HUES64 (cell line): Measurements from ENCODE around the gene MAN2C1.

ENCODE experiments used
- H3K27ac ChIP-seq: 2 replicates; pipeline ENCODE4 v1.7.0; 2013; ENCODE audit warnings: low read depth, low read length, inconsistent platforms
- H3K27me3 ChIP-seq: 2 replicates; pipeline ENCODE4 v1.6.1; 2013; ENCODE audit warnings: mild to moderate bottlenecking, low read length; ENCODE audit not compliant: insufficient read depth
- H3K36me3 ChIP-seq: 2 replicates; pipeline ENCODE4 v1.6.1; 2013; ENCODE audit warnings: mild to moderate bottlenecking, low read length; ENCODE audit not compliant: insufficient read depth
- H3K4me1 ChIP-seq: 2 replicates; pipeline ENCODE4 v1.6.1; 2013; ENCODE audit warnings: mild to moderate bottlenecking, low read length, moderate library complexity; ENCODE audit not compliant: insufficient read depth
- H3K4me3 ChIP-seq: 2 replicates; pipeline ENCODE4 v1.5.1; 2013; ENCODE audit warnings: mild to moderate bottlenecking, low read length, moderate library complexity
- H3K9ac ChIP-seq: 2 replicates; pipeline ENCODE4 v1.6.1; 2013; ENCODE audit warnings: mild to moderate bottlenecking, low read depth, low read length
- H3K9me3 ChIP-seq: 2 replicates; pipeline ENCODE4 v1.6.1; 2013; ENCODE audit warnings: low read depth, low read length; ENCODE audit not compliant: insufficient read depth
- WGBS: fragments of 150-250, 120-280 bp; methylation state at CpG from one replicate; pipeline ENCODE4 v1.1.7; 2013; ENCODE audit warnings: missing lambda C conversion rate; 5-methylcytosine and 5-hydroxymethylcytosine counted together

MAN2C1 gene

DNA sequence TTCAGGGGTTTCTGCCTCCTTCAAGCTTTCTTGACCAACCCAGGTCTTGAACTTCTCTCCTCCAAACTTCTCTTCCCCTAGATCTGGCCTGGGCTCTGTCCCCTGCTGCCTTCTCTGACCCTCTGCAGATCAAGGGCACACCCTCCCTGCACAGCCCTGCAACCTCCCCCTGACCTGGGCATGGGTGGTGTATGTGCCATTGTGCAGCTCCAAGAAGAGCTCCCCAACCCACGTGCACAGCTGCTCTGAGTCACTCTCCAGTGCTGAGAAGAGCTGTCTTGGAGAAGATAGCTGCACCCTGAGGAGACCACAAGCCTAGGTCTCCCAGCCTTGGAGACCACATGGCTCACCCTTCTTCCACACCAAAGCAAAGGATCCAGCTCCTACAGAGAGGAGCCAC is 8.0 kb downstream of the MAN2C1 start:
- Histone ChIP-seq H3K27me3 (no peaks in the 10 kb centered on the region), H3K27ac (no peak overlapping the region), H3K4me1 (no peaks in the 10 kb centered on the region), H3K4me3 (no peak overlapping the region), H3K9me3 (no peaks in the 10 kb centered on the region), H3K9ac (no peak overlapping the region), H3K36me3 (peaks cover 59% of the 10 kb centered on the region)
- WGBS, result 92% methylated on average over 1 of the region's 1 CpG

DNA sequence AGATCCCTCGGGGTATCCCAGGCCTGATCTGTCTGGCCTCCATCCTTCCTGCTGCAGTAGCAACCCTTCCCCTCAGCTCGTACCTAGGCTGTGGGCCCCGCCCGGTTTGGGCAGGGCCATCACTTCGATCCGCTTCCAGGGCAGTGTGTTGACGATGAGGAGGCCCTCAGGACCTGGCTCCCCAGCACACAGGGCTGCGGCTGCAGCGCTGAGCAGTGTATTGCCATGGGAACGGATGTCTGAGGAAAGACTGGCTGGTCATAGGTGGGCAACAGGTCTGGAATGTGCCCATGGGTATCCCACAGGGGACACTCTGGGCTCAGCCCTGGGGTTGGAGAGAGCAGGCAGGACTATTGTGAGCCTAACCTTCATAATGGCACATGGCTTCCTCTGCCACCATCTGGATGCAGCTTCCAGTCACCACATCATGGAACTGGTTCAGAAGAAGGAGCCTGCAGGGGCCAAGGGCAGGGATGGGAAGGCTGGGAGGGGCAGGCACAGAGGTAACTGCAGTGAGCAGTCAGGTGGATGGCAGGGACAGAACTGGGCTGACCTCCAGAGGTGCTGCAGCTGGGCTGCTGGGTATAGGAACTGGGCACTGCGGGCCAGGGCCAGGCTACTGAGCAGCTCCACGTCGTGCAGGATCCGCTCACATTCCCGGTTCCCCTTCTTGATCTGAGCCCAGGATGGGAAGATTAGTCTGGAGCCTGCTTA is 8.7 kb downstream of the MAN2C1 start:
- 93% methylated on average over 15 of the region's 15 CpGs for WGBS
- H3K9ac ChIP-seq, result no peak overlapping the region
- no peaks in the 10 kb centered on the region for H3K4me1 ChIP-seq
- H3K4me3 ChIP-seq, result no peak overlapping the region
- no peak overlapping the region for H3K27ac ChIP-seq
- H3K27me3 ChIP-seq, result no peaks in the 10 kb centered on the region
- H3K36me3 ChIP-seq, result peaks cover 54% of the 10 kb centered on the region
- H3K9me3 ChIP-seq, result no peaks in the 10 kb centered on the region

DNA sequence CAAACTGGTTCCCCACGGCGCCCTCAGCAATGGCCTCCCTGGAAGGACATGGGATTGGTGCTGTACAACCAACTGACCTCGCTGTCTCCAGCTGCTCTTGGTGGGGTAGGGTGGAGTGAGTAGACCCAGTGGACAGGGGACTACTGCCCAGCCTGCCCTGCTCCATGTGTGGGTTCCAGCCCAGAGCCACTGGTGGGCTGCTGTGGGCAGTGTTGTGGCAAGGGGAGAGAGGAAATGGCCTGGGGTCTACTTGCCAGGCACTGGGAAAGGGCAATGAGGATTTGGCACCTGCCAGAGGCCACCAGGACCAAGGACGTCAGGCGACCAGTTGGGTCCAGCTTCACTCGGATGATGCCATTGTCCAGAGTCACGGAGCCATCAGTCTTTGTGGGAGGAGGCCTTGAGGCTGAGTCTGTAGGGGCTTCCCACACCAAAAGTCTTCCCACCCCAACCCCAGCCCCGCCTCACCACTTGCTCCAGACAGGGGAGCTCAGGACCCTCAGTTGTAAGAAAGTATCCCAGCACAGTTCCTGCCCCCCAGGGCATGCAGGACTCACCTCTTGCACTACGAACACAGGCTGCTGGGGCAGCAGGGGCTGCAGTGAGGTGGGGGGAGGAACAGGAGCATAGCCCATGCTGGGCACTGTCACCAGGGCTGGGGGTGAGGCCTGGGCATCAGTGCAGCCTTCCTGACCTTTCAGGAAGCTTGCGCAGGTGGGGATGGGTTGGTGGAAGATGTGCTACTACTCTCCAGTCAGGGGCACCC is 9.5 kb downstream of the MAN2C1 start:
- Histone ChIP-seq H3K4me3 (no peak overlapping the region), H3K36me3 (peaks cover 48% of the 10 kb centered on the region), H3K9me3 (no peaks in the 10 kb centered on the region), H3K27me3 (no peaks in the 10 kb centered on the region), H3K27ac (no peak overlapping the region), H3K4me1 (no peaks in the 10 kb centered on the region), H3K9ac (no peak overlapping the region)
- 96% methylated on average over 10 of the region's 10 CpGs for WGBS

DNA sequence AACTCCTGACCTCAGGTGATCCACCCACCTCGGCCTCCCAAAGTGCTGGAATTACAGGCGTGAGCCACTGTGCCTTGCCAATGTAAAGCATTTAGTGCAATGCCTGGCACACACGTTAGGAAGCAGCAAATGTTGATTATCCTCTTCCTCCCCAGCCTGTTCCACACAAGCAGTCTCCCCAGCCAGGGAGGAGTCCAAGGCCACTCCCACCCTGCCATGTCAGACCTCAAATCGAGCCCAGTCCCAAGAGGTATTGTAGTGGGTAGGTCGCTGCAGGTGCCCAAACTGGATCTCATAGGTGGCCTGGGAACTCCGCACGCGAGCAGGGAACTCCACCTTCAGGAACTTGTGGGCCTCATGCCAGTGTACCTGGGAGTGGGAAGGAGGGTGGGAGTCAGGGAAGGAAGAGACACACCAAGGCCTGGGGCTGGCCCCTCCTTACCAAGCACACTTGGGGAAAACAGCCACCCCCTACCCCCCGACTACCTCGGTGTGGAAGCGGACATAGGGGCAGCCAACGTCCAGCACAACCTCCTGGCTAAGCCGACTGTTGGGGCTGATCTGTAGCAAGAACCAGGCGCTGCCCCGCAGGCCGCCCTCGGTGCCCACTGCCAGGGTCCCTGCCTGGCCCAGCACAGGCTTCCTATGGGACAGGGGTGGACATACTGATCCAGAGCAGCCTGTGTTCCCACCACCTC is 10.3 kb downstream of the MAN2C1 start:
- WGBS, result 90% methylated on average over 17 of the region's 17 CpGs

DNA sequence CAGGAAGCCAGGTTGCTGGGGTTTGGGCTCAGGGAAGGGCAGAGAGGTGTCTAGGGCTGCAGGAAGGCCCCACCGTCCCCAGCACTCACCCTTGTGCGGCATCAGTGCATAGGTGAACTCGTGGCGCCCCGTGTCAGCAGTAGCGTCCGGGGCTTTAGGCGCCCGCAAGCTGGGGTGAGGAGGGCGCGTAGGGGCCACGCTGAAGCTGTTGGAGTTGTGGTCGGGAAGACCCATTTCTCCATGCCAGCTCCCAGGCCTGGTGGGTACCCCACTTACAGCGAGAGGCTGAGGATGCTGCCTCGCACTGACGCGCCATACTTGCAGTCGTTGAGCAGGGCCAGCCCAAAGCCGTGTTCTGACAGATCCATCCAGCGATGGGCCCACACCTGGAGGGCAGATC is 11.9 kb downstream of the MAN2C1 start:
- no peak overlapping the region for H3K27ac ChIP-seq
- H3K36me3 ChIP-seq, result peaks cover 38% of the 10 kb centered on the region
- no peaks in the 10 kb centered on the region for H3K27me3 ChIP-seq
- H3K9me3 ChIP-seq, result no peaks in the 10 kb centered on the region
- H3K4me1 ChIP-seq, result no peaks in the 10 kb centered on the region
- 96% methylated on average over 20 of the region's 20 CpGs for WGBS
- H3K4me3 ChIP-seq, result no peak overlapping the region
- H3K9ac ChIP-seq, result no peak overlapping the region

More for the DNA sequence above, 10.3 kb downstream of the MAN2C1 start:
- Histone ChIP-seq H3K9ac (no peak overlapping the region), H3K27me3 (no peaks in the 10 kb centered on the region), H3K9me3 (no peaks in the 10 kb centered on the region), H3K27ac (no peak overlapping the region), H3K4me3 (no peak overlapping the region), H3K4me1 (no peaks in the 10 kb centered on the region), H3K36me3 (peaks cover 44% of the 10 kb centered on the region)

DNA sequence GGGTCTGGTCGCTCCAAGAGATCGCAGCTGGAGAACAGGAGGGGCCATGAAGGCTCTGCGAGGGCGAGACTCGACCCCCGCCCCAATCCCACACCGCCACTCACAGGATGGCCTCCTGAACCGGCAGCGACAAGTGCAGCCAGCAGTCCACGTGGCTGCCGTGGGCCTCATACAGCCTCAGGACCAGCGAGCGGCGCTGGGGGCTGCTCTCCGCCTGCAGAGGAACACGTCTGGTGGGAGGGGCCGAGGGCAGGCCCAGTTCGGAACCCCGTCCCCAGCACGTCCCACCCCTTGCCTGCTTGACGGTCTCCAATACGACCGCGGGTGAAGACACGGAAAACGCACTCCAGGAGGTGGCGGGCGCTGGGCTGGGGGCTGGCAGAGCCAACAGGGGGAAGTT is 12.4 kb downstream of the MAN2C1 start:
- H3K9ac ChIP-seq, result no peak overlapping the region
- no peak overlapping the region for H3K27ac ChIP-seq
- no peaks in the 10 kb centered on the region for H3K4me1 ChIP-seq
- H3K4me3 ChIP-seq, result no peak overlapping the region
- no peaks in the 10 kb centered on the region for H3K27me3 ChIP-seq
- WGBS, result 93% methylated on average over 28 of the region's 28 CpGs
- H3K36me3 ChIP-seq, result peaks cover 33% of the 10 kb centered on the region
- H3K9me3 ChIP-seq, result no peaks in the 10 kb centered on the region

DNA sequence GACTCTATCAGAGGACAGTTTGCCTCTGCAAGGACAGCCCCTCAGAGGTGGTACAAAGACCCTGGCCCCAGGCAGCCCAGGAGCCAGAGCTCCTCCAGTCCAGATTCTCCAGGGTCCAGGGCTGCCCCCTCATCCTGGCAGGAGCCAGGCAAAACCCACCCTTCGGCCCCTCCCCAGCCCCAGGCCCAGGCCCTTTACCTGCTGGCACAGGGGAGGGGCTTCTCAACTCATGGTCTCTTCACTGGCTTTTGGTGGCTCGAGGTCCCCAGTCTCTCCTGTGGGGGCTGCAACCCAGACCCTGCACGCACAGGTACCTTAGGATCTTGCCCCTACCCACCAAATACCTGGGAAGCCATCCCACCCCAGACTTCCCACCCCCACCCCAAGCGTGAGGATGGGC is 13.0 kb downstream of the MAN2C1 start:
- no peak overlapping the region for H3K4me3 ChIP-seq
- H3K9ac ChIP-seq, result no peak overlapping the region
- no peaks in the 10 kb centered on the region for H3K9me3 ChIP-seq
- H3K4me1 ChIP-seq, result no peaks in the 10 kb centered on the region
- WGBS, result 89% methylated on average over 4 of the region's 4 CpGs
- no peak overlapping the region for H3K27ac ChIP-seq
- no peaks in the 10 kb centered on the region for H3K27me3 ChIP-seq
- peaks cover 33% of the 10 kb centered on the region for H3K36me3 ChIP-seq

DNA sequence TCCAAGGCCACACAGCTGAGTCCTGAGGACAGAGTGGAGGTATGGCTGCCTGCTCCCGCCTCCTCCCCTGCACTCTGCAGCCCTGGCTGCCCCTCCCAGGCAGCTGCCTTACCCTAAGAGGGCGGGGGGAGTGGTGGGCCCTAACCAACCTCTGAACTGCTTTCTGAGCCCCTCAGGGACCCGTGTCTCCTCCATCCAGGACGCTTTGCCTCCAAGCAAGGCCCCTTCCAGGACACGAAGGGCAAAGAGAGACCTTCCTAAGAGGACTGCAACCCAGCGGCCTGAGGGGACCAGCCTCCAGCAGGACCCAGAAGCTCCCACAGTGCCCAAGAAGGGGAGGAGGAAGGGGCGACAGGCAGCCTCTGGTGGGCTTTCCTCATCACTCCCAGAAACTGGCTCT is 14.0 kb downstream of the MAN2C1 start:
- Histone ChIP-seq H3K9ac (no peak overlapping the region), H3K4me3 (no peak overlapping the region), H3K9me3 (no peaks in the 10 kb centered on the region), H3K27ac (no peak overlapping the region), H3K4me1 (no peaks in the 10 kb centered on the region), H3K27me3 (peaks cover 4% of the 10 kb centered on the region), H3K36me3 (peaks cover 27% of the 10 kb centered on the region)
- 86% methylated on average over 7 of the region's 7 CpGs for WGBS

DNA sequence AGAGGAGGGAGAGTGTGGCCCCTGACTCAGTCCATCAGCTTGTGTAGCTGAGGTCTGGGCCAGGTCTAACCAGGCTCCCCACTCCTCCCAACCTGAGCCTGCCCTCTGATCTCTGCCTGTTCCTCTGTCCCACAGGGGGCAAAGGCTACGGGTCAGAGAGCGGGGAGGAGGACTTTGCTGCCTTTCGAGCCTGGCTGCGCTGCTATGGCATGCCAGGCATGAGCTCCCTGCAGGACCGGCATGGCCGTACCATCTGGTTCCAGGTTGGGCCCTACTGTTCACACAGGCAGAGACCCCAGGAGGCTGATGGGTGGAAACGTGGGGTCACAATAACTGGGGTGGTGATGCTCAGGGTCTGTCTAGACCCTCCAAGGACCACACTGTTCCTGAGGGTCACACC is 14.8 kb downstream of the MAN2C1 start:
- H3K4me3 ChIP-seq, result no peak overlapping the region
- H3K9me3 ChIP-seq, result no peaks in the 10 kb centered on the region
- 90% methylated on average over 7 of the region's 7 CpGs for WGBS
- H3K27me3 ChIP-seq, result peaks cover 12% of the 10 kb centered on the region
- peaks cover 19% of the 10 kb centered on the region for H3K36me3 ChIP-seq
- H3K4me1 ChIP-seq, result no peaks in the 10 kb centered on the region
- H3K27ac ChIP-seq, result no peak overlapping the region
- H3K9ac ChIP-seq, result no peak overlapping the region

DNA sequence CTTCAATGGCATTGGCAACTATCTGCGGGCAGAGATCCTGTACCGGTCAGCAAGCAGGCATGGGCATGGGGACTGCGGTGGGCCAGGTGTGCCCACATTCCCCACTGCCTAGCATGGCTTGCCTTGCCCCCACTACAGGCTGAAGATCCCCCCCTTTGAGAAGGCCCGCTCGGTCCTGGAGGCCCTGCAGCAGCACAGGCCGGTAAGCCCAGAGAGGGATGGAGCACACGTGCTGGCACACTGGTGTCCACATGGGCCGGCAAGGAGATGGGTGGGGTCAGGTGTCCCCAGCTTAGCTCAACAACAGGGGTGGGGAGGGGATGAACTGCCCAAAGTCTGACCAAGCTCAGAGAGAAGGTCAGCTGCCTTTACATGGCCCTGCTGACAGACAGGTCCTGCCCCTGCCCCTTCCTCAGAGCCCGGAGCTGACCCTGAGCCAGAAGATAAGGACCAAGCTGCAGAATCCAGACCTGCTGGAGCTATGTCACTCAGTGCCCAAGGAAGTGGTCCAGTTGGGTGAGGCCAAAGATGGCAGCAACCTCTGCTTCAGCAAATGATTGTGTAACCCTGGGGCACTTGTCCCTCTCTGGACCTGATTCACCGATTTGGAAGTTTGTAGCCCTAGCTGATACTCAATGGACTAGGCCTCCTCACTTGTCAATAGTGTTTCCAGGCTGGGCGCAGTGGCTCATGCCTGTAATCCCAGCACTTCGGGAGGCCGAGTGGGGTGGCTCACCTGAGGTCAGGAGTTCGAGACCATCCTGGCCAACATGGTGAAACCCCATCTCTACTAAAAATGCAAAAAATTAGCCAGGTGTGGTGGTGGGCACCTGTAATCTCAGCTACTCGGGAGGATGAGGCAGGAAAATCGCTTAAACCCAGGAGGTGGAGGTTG is 16.0 kb downstream of the MAN2C1 start:
- no peaks in the 10 kb centered on the region for H3K9me3 ChIP-seq
- no peaks in the 10 kb centered on the region for H3K4me1 ChIP-seq
- H3K27me3 ChIP-seq, result peaks cover 24% of the 10 kb centered on the region
- H3K9ac ChIP-seq, result no peak overlapping the region
- H3K27ac ChIP-seq, result no peak overlapping the region
- H3K4me3 ChIP-seq, result no peak overlapping the region
- H3K36me3 ChIP-seq, result peaks cover 10% of the 10 kb centered on the region; the same call in 1 of the 2 replicates
- WGBS, result 95% methylated on average over 16 of the region's 16 CpGs
